ENCODE results near the gene MRPL38. TPM values are rescaled to one million over a fixed set of nuclear protein-coding genes. Genes with fewer than 3 reads are reported as not detected.

The MRPL38 gene
- total and polyA plus RNA-seq, 2 donors (not counting 1 experiment from before 2014, with no cell fraction given): 126 to 127 TPM

DNA sequence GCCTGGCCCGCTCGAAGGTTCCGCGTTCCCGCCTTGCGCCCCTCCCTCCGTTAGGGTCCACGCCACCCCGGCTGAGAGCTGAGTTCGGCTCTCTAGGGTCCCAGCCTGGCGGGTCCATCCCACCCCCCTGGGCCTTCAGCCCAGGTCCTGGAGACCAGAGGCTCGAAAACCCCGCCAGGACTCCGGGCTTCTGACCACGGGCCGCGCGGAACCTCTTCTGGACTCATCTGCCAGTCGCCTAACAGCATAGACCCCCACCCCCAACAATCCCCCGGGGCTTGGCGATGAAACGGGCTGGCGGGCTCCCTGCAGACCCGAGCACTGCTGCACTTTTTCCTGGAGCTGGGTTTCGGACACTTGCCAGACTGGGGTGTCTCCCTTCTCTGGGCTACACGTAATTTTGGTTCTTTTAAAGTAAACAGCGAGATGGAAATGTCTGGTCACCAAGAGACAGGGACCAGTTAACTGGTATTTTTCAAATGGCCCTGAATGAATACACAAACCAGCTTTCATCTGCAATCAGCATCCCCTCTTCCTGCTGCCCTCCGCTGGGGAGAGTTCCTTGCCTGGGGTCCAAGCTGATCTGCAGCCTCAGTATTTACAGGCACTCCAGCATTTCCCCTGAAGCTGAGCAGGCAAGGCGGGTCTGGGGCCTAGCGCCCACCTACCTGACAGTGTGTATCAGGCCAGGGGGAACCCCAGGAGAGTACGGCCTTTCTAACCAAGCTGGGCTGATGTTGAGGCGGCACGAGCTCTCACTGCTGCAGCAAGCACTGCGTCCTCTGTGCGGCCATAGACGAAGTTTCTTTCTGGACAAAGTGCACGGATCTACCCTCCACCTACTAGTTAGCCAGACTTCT is 7.3 kb downstream of the MRPL38 start:
- no peak for DNase-seq
- H3K4me3 Mint-ChIP-seq: peak overlapping the region; percentile 71
- H4K20me1 ChIP-seq (ENCODE audit: control insufficient read depth, insufficient read depth, low read length, poor library complexity, severe bottlenecking): peaks cover 41% of the 10 kb centered on the region

More for the DNA sequence above, 7.3 kb downstream of the MRPL38 start:
- no peaks in the 10 kb centered on the region for H3K27me3 ChIP-seq (replicated peaks in 1 of 4; ENCODE audit: control extremely low read depth in 1 of 4, control insufficient read depth in 3 of 4, insufficient read depth in 4 of 4, low read length in 3 of 4)
- Mint-ChIP-seq H3K27me3 (no peaks in the 10 kb centered on the region), H3K27ac (peak overlapping the region; percentile 70), H3K4me1 (peaks cover 26% of the 10 kb centered on the region), H3K9me3 (ENCODE audit: insufficient read depth) (no peaks in the 10 kb centered on the region)
- TF ChIP-seq EZH2 (IDR thresholded peaks at IDR 0.05; ENCODE audit: borderline replicate concordance, insufficient read depth, low read depth, low read length, poor library complexity, severe bottlenecking): no peak
- TF ChIP-seq, protein P1, sequence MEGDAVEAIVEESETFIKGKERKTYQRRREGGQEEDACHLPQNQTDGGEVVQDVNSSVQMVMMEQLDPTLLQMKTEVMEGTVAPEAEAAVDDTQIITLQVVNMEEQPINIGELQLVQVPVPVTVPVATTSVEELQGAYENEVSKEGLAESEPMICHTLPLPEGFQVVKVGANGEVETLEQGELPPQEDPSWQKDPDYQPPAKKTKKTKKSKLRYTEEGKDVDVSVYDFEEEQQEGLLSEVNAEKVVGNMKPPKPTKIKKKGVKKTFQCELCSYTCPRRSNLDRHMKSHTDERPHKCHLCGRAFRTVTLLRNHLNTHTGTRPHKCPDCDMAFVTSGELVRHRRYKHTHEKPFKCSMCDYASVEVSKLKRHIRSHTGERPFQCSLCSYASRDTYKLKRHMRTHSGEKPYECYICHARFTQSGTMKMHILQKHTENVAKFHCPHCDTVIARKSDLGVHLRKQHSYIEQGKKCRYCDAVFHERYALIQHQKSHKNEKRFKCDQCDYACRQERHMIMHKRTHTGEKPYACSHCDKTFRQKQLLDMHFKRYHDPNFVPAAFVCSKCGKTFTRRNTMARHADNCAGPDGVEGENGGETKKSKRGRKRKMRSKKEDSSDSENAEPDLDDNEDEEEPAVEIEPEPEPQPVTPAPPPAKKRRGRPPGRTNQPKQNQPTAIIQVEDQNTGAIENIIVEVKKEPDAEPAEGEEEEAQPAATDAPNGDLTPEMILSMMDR (IDR thresholded peaks at IDR 0.05): no peak
- POLR2A ChIA-PET: interaction anchor here (0.8 to 2.7 kb wide), 11 partner anchors 7 to 132 kb away, joined by 3 to 42 read pairs (median 5); partner anchors contain the start of genes GALK1, MRPL38, TRIM47 and UNK
- WGBS (ENCODE audit: insufficient coverage): 73% methylated on average over 37 of the region's 37 CpGs
- peaks cover 0 to 48% of the 10 kb centered on the region in 2 experiments for H3K36me3 ChIP-seq (replicated peaks in 1 of 2; ENCODE audit: control extremely low read depth in 1 of 2, control insufficient read depth in 1 of 2, extremely low read depth in 1 of 2, insufficient read depth in 2 of 2, low read length in 1 of 2)
- peak overlapping the region; percentile 69 for H3K9ac ChIP-seq (ENCODE audit: low read length)
- H3K4me3 ChIP-seq (ENCODE audit: control extremely low read depth in 1 of 5, extremely low read depth in 1 of 5, insufficient read depth in 1 of 5, low read depth in 2 of 5, low read length in 4 of 5): peak overlapping the region in 4 of 5 experiments; percentile 58 to 80 (median 76)
- peaks cover 16 to 19% of the 10 kb centered on the region in 2 donors for H3K4me1 ChIP-seq (ENCODE audit: control insufficient read depth in 2 of 2, insufficient read depth in 2 of 2, low read length in 2 of 2)
- intact Hi-C loops (cut with micrococcal nuclease): loop anchor here (2.0 kb wide), 1 partner anchor 53 kb away; the partner anchor contains the start of gene UNC13D
- peaks cover 36% of the 10 kb centered on the region for H3K79me2 ChIP-seq (ENCODE audit: control insufficient read depth, insufficient read depth, low read length)
- peak overlapping the region; percentile 34 to 49 for H3K27ac ChIP-seq (ENCODE audit: low read length in 2 of 2)
- no peaks in the 10 kb centered on the region for H3K9me3 ChIP-seq (ENCODE audit: control extremely low read depth in 1 of 3, control insufficient read depth in 2 of 3, insufficient read depth in 1 of 3, low read length in 2 of 3)
- peak overlapping the region; percentile 89 for H3K4me2 ChIP-seq (replicated peaks; ENCODE audit: low read depth, low read length, poor library complexity, severe bottlenecking)
- peak overlapping the region; percentile 82 for H2AFZ ChIP-seq (ENCODE audit: insufficient read depth, low read depth, low read length, poor library complexity, severe bottlenecking)
- ATAC-seq (ENCODE audit: low read depth): no peak
- CTCF ChIA-PET: interaction anchor here (0.8 to 5.9 kb wide), 11 partner anchors 8 to 144 kb away, joined by 3 to 52 read pairs (median 10); partner anchors contain the start of genes GALK1, MRPL38, TRIM47 and UNC13D
